Endometrial microvascular endothelial cells (primary cell): ENCODE data around the gene TDRD9. TPM values are rescaled to one million over a fixed set of nuclear protein-coding genes. Genes with fewer than 3 reads are reported as not detected.

Experiments used
- in situ Hi-C: cut with HindIII; loops from 2 replicates; pipeline ENCODE4 v1.10.0; 2017; ENCODE audit warnings: low sequenced_read_pairs, low pct_unique_long_range_greater_than_20kb; ENCODE audit errors: inconsistent ontology term
- total RNA-seq: library from RNA; depleted of rRNA; stranded (reverse); fragments of >200 nt; gene quantifications from one replicate; pipeline ENCODE4 v1.2.3, GENCODE V29; 2015; ENCODE audit errors: inconsistent ontology term

Gene TDRD9
- total RNA-seq, 1 donor from 2014 or later: 0.09 TPM

DNA sequence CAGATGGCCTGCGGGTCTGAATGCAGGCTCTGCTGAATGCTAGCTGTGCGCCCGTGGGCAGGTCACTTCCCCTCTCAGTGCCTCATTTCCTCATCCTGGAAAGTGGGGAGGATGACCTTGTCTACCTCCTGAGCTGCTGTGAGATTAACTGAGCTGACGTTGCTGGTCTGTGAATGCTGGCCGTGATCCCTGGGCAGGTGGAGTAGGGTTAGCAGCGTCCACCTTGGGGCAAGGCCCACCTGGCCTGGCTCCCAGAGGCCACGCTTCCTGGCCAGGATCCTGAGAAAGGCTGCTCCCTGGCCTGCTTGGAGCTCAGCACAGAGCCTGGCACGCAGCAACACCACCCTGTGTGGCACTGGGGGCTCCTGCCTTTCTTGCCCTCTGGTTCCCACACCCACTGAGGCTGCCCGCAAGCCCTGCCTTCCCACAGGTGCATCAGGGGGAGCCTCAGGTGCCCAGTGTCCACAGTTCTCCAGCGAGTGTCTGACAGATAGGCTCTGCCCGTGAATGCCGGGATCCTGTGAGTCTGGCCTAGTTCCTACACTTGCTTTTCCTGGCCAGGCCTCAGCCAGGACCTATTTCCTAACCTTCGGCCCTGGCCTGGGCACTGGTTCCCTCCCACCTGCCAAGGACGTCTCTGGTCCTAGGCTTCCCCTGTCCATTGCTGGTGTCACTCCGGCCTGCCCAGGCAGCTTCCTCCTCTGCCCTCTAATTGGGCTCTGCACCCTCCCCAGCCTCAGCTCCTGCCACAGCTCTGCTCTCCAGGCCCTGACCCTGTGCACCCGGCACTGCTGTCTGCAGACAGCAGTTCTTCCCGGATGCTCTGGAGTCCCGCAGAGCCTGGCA is 37.2 kb upstream of the TDRD9 start:
- in situ Hi-C loops: no loop called here

- in situ Hi-C loops: no loop called here
Measured at GRCh38 chr14:103891667-103892215, 36.5 kb upstream of the TDRD9 start.

DNA sequence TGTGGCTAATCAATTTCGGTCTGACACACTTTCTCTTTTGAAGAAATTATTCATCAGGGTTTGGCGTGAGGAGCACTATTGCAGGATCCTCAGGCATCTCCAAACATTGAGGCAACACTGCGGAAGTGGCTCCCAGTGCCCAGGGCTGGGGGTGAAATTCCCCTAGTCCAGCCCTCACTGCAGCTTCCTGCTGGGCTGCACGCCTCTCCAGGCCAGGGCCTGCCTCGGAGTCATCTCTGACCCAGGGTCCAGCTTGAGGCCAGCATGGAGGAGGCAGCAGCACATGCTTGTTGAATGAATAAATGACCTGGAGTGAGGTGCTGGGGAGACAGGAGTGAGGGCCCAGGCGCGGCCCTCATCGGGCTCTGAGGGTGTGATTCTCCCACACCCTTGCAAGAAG is 36.0 kb upstream of the TDRD9 start:
- in situ Hi-C loops: no loop called here

DNA sequence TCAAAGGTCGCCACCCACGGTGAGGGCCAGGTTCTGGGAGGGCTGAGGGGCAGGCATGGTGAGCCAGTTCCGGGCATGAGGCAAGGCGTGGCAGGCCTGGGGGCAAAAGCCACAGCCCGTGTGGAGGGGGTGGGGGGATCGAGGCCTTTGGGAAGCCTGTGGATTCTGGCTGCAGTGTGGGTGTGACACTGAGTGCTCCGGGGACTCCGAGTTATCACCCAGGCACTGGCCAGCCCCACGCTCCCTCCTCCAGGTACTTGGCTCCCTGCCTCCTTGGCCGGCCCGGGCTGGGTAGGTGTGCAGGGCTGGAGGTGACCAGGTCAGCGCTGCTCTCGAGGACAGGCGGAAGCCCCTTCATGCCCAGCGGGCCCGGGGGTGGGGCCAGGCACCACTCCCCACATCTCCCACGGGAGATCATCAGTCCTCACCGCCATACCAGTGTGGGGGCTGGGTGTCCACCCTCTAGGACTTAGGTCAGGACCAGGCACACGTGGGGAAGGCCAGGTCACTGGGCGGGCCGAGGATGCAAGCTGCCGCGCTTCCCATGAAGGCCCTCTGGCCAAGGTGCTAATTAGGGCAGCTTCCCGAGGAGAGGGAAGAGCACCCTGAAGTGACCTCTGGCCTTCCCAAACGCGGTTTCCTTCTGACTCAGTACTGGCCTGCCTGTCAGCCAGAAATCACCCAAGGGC is 34.1 kb upstream of the TDRD9 start:
- in situ Hi-C loops: no loop called here

DNA sequence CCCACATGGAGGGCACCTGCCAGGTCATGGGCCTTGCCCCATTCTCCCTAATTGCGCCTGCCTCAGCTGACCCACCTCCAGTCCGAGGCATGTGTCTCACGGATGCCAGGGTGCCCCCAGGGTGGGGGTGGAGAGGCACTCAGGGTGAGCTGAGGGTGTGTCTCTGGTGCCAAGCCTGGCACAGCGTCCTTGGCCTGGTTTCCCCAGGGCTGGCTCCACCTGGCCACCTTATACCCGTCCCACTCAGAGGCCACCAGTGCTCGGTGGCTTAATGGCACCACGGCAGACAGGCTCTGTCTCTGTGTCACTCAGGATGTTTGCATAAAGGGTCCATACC is 33.6 kb upstream of the TDRD9 start:
- in situ Hi-C loops: no loop called here

GRCh38 chr14:103896578-103896977 is 31.7 kb upstream of the TDRD9 start:
- in situ Hi-C loops: no loop called here

GRCh38 chr14:103897075-103897947 is 30.9 kb upstream of the TDRD9 start:
- in situ Hi-C loops: no loop called here

DNA sequence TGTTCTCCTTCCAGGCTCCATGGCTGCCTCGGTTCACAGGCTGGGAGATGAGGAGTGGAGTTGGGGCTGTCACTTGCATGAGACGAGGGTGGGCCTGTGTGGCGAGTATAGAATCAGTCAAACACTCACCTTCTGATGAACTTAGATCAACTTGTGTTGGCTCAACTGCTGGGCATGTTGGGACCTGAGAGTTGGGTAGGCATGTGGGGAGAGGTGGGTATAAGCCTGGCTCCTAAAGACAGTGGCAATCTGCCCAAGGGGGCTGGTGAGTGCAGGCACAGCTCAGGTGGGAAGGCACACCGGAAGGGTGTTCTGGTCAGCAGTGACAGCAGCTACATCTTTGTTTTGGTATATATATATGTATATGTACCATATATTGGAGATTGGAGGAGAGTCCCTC is 30.1 kb upstream of the TDRD9 start:
- in situ Hi-C loops: no loop called here

GRCh38 chr14:103898711-103899110 is 29.5 kb upstream of the TDRD9 start:
- in situ Hi-C loops: no loop called here

GRCh38 chr14:103899316-103899715 is 28.9 kb upstream of the TDRD9 start:
- in situ Hi-C loops: no loop called here

GRCh38 chr14:103899833-103900232 is 28.4 kb upstream of the TDRD9 start:
- in situ Hi-C loops: no loop called here

GRCh38 chr14:103904493-103905107 is 23.7 kb upstream of the TDRD9 start:
- in situ Hi-C loops: no loop called here

DNA sequence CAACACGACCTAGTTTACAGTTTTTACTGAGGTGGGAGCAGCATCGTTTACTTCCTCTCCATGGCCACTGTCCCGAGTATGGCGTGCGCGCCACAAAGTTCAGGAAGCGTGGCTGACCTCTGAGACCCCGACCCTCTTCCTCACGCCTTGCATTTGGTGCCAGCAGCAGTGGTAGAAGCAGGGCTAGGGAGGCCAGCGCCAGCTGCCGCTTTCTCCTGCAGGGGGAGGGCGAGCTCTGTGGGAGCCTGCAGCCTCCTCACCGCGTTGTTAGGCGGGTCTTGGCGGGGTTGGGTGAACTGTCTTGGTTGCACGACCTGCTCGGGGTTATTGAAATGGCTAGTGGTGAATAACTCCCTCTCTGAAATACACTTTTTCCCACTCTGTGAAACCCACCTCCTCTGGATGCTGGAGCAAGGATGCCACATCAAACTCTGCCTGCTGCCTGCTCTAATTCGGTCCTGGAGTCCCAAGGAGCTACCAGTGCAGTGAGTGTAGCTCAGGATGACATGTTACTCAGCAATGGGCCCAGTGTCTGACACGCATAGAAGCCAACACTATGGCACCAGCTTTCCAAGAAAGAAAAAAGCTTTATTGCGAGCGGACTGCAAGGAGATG is 22.3 kb upstream of the TDRD9 start:
- in situ Hi-C loops: no loop called here

DNA sequence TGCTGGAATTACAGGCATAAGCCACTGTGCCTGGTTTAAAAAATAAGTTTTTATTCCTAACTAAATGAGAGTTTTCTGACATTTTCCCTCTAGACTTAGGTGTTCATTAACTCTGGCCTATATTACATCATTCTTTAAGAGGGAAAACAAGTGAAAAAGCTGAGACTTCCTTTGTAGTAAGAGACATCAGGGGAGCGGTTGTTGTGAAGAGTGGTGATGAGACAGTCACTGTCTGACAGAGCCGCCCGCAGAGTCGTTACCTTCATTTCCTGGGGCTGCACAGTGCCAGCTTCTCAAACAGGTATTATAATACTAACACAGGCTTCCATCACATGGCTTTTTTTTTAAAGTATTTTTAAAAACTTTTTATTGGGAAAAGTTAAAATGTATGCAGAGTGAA is 19.7 kb upstream of the TDRD9 start:
- in situ Hi-C loops: no loop called here

GRCh38 chr14:103909531-103910261 is 18.6 kb upstream of the TDRD9 start:
- in situ Hi-C loops: no loop called here

DNA sequence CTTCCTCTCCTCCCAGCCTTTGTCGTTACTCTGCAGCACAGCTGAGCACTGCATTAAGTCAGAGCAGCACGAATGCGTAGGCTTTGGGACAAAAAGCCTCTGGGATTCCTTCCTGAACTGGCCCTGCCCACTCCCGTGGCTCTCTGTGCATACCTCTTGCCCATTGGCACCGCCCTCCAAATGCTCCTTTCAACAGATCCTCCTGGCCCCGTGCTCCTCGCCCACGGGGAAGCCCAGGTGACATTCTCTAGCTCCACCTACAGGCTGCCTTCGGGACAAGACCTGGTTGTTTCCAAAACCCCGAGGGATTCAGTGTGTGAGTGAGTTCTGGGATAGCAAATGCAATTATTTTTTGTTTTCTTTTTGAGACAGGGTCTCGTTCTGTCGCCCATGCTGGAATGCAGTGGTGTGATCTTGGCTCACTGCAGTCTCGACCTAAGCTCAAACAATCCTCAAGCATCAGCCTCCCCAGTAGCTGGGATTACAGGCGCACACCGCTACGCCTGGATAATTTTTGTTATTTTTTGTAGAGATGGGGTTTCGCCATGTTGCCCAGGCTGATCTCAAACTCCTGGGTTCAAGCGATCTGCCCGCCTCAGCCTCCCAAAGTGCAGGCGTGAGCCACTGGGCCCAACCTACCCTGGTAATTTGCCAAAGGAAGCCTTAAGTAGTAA is 17.9 kb upstream of the TDRD9 start:
- in situ Hi-C loops: no loop called here

GRCh38 chr14:103910984-103911383 is 17.3 kb upstream of the TDRD9 start:
- in situ Hi-C loops: no loop called here
